MCF 10A (cell line): ENCODE results near the gene SIRT7. TPM values are rescaled to one million over a fixed set of nuclear protein-coding genes. Genes with fewer than 3 reads are reported as not detected.

Source experiments
- BruUV-seq: library from RNA; stranded (reverse); fragments of 400-500 nt; replicated peaks from 2 replicates; lab custom pipeline; 2021; lab: Mats Ljungman, UMichigan
- CTCF ChIA-PET: fragments of 300-600 bp; sonication (Branson Sonifier 250); formaldehyde crosslinking; extraction: SDS; loops from one replicate; lab custom pipeline; 2021; ENCODE audit warnings: antibody characterized with exemption, inconsistent platforms; lab: Yijun Ruan, JAX
- POLR2A ChIA-PET: fragments of 300-600, 350-650 bp; sonication (Branson Sonifier 250); formaldehyde crosslinking; extraction: SDS; loops from one replicate; lab custom pipeline; 2020; ENCODE audit warnings: antibody characterized with exemption, inconsistent platforms; lab: Yijun Ruan, JAX
- DNase-seq: peaks from one replicate; pipeline ENCODE4 v3.0.0-alpha.2; 2018; ENCODE audit not compliant: unreplicated experiment
- H3K27ac Mint-ChIP-seq: one replicate; pipeline ENCODE4 v1.8.0; 2022; ENCODE audit warnings: mild to moderate bottlenecking, low read depth, mixed read lengths; ENCODE audit not compliant: unreplicated experiment
- H3K27me3 Mint-ChIP-seq: one replicate; pipeline ENCODE4 v1.8.0; 2022; ENCODE audit warnings: mixed read lengths; ENCODE audit not compliant: insufficient read depth, unreplicated experiment
- H3K36me3 Mint-ChIP-seq: one replicate; pipeline ENCODE4 v1.8.0; 2022; ENCODE audit warnings: mild to moderate bottlenecking, moderate library complexity, mixed read lengths; ENCODE audit not compliant: insufficient read depth, unreplicated experiment
- H3K4me1 Mint-ChIP-seq: one replicate; pipeline ENCODE4 v1.8.0; 2022; ENCODE audit warnings: mixed read lengths; ENCODE audit not compliant: insufficient read depth, unreplicated experiment
- H3K4me3 Mint-ChIP-seq: one replicate; pipeline ENCODE4 v1.8.0; 2022; ENCODE audit warnings: mild to moderate bottlenecking, moderate library complexity, mixed read lengths; ENCODE audit not compliant: unreplicated experiment
- H3K9me3 Mint-ChIP-seq: one replicate; pipeline ENCODE4 v1.8.0; 2022; ENCODE audit warnings: mixed read lengths; ENCODE audit not compliant: unreplicated experiment
- intact Hi-C: fragments of 100-400 bp; cut with micrococcal nuclease; formaldehyde crosslinking; loops from 2 replicates; pipeline ENCODE4 v1.14.1; 2022
- total RNA-seq: library from RNA; stranded (reverse); gene quantifications from 2 replicates; pipeline ENCODE4 v1.2.3, GENCODE V29; 2022
- TF ChIP-seq, protein P1 (sequence below): fragments of 200-600 bp; IDR thresholded peaks from one replicate; pipeline ENCODE4 v1.8.0; 2022; ENCODE audit warnings: antibody characterized with exemption, mild to moderate bottlenecking; ENCODE audit not compliant: unreplicated experiment

SIRT7 gene
- total RNA-seq, 1 experiment from 2014 or later: 36.6 TPM

- TF ChIP-seq, protein P1, sequence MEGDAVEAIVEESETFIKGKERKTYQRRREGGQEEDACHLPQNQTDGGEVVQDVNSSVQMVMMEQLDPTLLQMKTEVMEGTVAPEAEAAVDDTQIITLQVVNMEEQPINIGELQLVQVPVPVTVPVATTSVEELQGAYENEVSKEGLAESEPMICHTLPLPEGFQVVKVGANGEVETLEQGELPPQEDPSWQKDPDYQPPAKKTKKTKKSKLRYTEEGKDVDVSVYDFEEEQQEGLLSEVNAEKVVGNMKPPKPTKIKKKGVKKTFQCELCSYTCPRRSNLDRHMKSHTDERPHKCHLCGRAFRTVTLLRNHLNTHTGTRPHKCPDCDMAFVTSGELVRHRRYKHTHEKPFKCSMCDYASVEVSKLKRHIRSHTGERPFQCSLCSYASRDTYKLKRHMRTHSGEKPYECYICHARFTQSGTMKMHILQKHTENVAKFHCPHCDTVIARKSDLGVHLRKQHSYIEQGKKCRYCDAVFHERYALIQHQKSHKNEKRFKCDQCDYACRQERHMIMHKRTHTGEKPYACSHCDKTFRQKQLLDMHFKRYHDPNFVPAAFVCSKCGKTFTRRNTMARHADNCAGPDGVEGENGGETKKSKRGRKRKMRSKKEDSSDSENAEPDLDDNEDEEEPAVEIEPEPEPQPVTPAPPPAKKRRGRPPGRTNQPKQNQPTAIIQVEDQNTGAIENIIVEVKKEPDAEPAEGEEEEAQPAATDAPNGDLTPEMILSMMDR: no peak
- DNase-seq: no peak
- Mint-ChIP-seq H3K4me3 (no peak overlapping the region), H3K36me3 (peaks cover 22% of the 10 kb centered on the region), H3K9me3 (no peaks in the 10 kb centered on the region), H3K27me3 (no peaks in the 10 kb centered on the region), H3K27ac (no peak overlapping the region), H3K4me1 (peaks cover 7% of the 10 kb centered on the region)
- BruUV-seq: no TSS peak
- ChIA-PET CTCF (no interaction called here), POLR2A (interaction anchor here (0.6 to 1.2 kb wide), 3 partner anchors 8 to 13 kb away, joined by 3 to 6 read pairs (median 6); no protein-coding TSS in a partner anchor)
- intact Hi-C loops: no loop called here
Observed at GRCh38 chr17:81905424-81905875, 12.5 kb downstream of the SIRT7 start.

DNA sequence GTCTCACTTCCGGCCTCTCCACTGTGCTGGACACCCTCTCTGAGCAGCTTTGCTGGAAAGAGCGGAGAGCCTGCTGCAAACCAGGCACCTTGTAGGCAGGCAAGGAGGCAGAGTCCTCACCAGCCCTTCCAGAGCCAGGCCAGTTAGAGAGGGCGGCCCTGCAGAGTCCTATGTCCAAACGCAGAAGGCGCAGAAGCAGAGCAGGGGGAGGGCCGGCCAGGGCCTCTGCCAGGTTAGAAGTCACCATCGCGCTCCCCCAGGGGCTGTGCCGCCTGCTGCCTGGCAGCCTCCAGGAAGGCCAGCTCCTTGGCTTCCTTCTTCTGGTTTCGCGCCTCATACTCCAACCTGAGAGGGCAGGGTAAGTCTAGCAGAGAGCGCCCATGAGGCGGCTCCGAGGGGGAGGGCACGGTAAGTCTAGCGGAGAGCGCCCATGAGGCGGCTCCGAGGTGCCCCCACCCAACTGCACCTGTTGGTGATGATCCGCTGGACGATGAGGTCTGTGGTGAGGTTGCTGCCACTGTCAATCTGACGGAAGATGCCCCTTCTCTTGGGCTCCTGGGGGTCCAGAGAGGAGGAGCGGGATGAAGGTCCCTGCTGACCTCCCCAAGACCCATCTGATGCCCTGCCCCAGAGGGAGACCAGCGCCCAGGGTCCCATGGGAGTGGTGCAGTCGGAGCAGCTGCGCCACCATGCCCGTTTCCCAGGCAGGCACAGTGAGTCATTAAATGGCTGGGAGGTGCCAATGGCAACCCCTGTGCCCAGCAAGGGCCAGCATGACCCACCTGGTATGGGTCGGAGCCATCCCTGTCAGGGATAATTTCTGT, 13.2 kb downstream of the SIRT7 start:
- TF ChIP-seq, protein P1: no peak
- no peak for DNase-seq
- H3K4me1 Mint-ChIP-seq: peaks cover 7% of the 10 kb centered on the region
- H3K27ac Mint-ChIP-seq: no peak overlapping the region
- H3K9me3 Mint-ChIP-seq: no peaks in the 10 kb centered on the region
- ChIA-PET POLR2A (no interaction called here), CTCF (no interaction called here)
- no peak overlapping the region for H3K4me3 Mint-ChIP-seq
- no TSS peak for BruUV-seq
- H3K36me3 Mint-ChIP-seq: peaks cover 28% of the 10 kb centered on the region
- H3K27me3 Mint-ChIP-seq: no peaks in the 10 kb centered on the region
- intact Hi-C loops: no loop called here

GRCh38 chr17:81903896-81904599, 13.9 kb downstream of the SIRT7 start:
- H3K36me3 Mint-ChIP-seq: peaks cover 28% of the 10 kb centered on the region
- intact Hi-C loops: no loop called here
- DNase-seq: no peak
- CTCF ChIA-PET: no interaction called here
- H3K27me3 Mint-ChIP-seq: no peaks in the 10 kb centered on the region
- BruUV-seq: TSS peak; percentile 25
- POLR2A ChIA-PET: no interaction called here
- no peaks in the 10 kb centered on the region for H3K9me3 Mint-ChIP-seq
- TF ChIP-seq, protein P1: no peak
- no peak overlapping the region for H3K4me3 Mint-ChIP-seq
- peaks cover 7% of the 10 kb centered on the region for H3K4me1 Mint-ChIP-seq
- H3K27ac Mint-ChIP-seq: no peak overlapping the region

DNA sequence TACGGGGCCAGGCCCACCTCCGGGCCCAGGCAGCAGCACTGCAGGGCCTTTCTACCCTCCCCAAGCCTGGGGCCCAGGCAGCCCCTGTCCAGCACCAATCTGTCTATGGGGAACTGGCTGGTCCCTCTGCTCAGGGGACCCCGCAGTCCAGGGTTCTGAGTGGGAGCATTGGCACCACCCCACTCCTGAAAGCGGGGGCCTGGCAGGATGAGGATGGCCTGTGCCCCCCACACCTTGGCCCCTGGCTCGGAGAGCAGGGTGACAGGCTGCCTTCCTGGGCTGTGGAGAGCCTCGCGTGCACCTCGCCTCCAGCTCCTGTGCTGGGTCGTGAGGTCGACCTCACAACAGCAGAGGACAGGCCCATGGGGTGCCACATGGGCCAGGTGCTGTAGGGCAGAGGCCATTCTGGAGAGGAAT, 14.6 kb downstream of the SIRT7 start:
- intact Hi-C loops: no loop called here
- POLR2A ChIA-PET: no interaction called here
- TF ChIP-seq, protein P1: no peak
- H3K9me3 Mint-ChIP-seq: no peaks in the 10 kb centered on the region
- H3K27me3 Mint-ChIP-seq: no peaks in the 10 kb centered on the region
- CTCF ChIA-PET: no interaction called here
- no peak for DNase-seq
- H3K4me3 Mint-ChIP-seq: no peak overlapping the region
- no TSS peak for BruUV-seq
- peaks cover 30% of the 10 kb centered on the region for H3K36me3 Mint-ChIP-seq
- peaks cover 11% of the 10 kb centered on the region for H3K4me1 Mint-ChIP-seq
- H3K27ac Mint-ChIP-seq: no peak overlapping the region
